Measurements from ENCODE around the gene COX7A2L.

The COX7A2L gene

DNA sequence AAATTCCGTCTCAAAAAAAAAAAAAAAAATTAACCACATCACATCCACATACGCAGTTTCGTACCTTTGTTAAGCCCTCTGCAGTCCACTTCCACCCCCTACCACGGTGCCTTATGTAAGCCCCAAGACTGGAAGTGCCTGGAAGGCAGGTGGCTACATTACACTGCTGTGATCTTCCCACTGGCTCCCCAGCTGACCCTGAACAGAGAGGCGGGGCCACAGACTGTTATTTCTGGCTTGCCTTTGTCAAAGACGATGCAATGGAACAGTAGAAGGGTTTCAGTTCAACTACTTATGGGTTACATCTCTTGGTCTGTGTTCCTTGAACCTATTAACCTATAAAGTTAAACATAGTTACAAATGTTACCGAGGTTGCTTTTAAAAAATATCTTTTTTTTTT lies 15.7 kb upstream of the COX7A2L start:
- no peak overlapping the region for H3K4me3 ChIP-seq (replicated peaks in 1 of 2; ENCODE audit: low read depth in 2 of 2, low read length in 2 of 2)
- TF ChIP-seq, protein P1, sequence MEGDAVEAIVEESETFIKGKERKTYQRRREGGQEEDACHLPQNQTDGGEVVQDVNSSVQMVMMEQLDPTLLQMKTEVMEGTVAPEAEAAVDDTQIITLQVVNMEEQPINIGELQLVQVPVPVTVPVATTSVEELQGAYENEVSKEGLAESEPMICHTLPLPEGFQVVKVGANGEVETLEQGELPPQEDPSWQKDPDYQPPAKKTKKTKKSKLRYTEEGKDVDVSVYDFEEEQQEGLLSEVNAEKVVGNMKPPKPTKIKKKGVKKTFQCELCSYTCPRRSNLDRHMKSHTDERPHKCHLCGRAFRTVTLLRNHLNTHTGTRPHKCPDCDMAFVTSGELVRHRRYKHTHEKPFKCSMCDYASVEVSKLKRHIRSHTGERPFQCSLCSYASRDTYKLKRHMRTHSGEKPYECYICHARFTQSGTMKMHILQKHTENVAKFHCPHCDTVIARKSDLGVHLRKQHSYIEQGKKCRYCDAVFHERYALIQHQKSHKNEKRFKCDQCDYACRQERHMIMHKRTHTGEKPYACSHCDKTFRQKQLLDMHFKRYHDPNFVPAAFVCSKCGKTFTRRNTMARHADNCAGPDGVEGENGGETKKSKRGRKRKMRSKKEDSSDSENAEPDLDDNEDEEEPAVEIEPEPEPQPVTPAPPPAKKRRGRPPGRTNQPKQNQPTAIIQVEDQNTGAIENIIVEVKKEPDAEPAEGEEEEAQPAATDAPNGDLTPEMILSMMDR (IDR thresholded peaks at IDR 0.05; ENCODE audit: low read depth, low read length) = no peak
- DNase-seq (ENCODE audit: low read depth in 2 of 2) = no peak

GRCh38 chr2:42372474-42373200 lies 11.6 kb upstream of the COX7A2L start:
- DNase-seq (ENCODE audit: low read depth in 2 of 2) = no peak
- no peak overlapping the region for H3K4me3 ChIP-seq (replicated peaks in 1 of 2; ENCODE audit: low read depth in 2 of 2, low read length in 2 of 2)
- TF ChIP-seq, protein P1 (IDR thresholded peaks at IDR 0.05; ENCODE audit: low read depth, low read length) = no peak

GRCh38 chr2:42371611-42372473 lies 10.8 kb upstream of the COX7A2L start:
- no peak overlapping the region for H3K4me3 ChIP-seq (replicated peaks in 1 of 2; ENCODE audit: low read depth in 2 of 2, low read length in 2 of 2)
- TF ChIP-seq, protein P1 (IDR thresholded peaks at IDR 0.05; ENCODE audit: low read depth, low read length) = no peak
- no peak for DNase-seq (ENCODE audit: low read depth in 2 of 2)

DNA sequence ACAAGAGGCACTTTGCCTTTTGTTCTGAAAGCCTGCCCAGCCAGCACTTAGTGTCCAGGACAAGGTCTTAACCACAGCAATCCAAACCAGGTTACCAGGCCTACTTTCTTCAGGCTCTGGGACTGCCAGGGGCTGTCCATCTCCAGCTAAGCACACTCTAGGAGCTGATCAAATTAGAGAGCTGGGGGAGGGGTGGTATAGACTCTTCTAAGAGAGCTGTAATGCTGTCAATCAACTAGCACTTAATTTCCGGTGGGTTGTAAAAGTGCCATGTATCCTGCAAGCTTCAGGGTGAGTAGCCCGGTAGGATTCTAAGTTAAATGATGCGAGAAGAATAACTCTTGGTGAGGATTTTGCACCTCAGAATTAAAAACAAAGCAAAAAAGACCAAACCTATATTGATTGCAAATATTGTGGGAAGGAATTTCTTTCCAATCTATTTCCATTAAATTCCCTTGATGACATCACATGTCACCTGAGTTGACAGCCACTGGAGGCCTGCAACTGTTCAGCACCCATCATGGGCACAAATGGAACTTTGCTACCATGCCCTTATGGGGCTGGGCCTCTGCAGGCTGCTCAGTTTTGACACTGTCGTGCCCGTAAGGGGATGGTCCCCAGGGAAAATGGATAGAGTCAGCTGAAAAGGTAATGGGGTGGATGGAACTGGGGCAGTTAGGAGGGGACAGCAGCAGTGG lies 8.7 kb upstream of the COX7A2L start:
- no peak for DNase-seq (ENCODE audit: low read depth in 2 of 2)
- TF ChIP-seq, protein P1 (IDR thresholded peaks at IDR 0.05; ENCODE audit: low read depth, low read length) = no peak
- no peak overlapping the region for H3K4me3 ChIP-seq (replicated peaks in 1 of 2; ENCODE audit: low read depth in 2 of 2, low read length in 2 of 2)

- DNase-seq (ENCODE audit: low read depth in 2 of 2) = peak in 1 of 2 donors; percentile 3
- no peak overlapping the region for H3K4me3 ChIP-seq (replicated peaks in 1 of 2; ENCODE audit: low read depth in 2 of 2, low read length in 2 of 2)
- TF ChIP-seq, protein P1 (IDR thresholded peaks at IDR 0.05; ENCODE audit: low read depth, low read length) = no peak
Measured at GRCh38 chr2:42368817-42369531, 8.0 kb upstream of the COX7A2L start.

DNA sequence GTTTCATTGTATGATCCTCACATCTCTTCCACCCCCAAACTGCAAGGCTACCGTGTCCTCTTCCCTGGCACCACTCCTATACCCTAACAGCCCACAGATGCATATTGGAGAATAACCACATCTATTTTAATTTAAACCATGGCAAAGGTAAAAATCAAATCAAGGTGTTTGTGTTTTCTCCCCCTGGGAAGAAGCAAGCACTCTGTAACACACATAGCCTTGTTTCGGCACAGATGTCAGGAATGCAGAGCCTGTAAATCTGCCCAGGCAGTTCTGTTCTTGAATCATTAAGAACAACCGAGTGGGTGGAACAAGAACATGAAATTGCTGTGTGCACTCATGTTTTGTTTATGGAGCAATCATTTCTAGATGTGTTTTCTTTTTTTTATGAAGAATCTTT lies 6.8 kb upstream of the COX7A2L start:
- TF ChIP-seq, protein P1 (IDR thresholded peaks at IDR 0.05; ENCODE audit: low read depth, low read length) = no peak
- peak; percentile 17 to 19 for DNase-seq (ENCODE audit: low read depth in 2 of 2)

More for the DNA sequence above, 6.8 kb upstream of the COX7A2L start:
- H3K4me3 ChIP-seq (replicated peaks in 1 of 2; ENCODE audit: low read depth in 2 of 2, low read length in 2 of 2) = no peak overlapping the region
